PFSK-1 (cell line): ENCODE results near the gene OPCML.

ENCODE experiments used
- POLR2AphosphoS5 ChIP-seq: IDR thresholded peaks from 2 replicates; pipeline ENCODE4 v1.6.1; 2012; ENCODE audit warnings: low read depth, mild to moderate bottlenecking, control low read depth, low read length, moderate library complexity
- TAF1 ChIP-seq: IDR thresholded peaks from 2 replicates; pipeline ENCODE4 v1.6.1; 2012; ENCODE audit warnings: low read length, control low read depth, borderline replicate concordance; ENCODE audit not compliant: insufficient read depth

DNA sequence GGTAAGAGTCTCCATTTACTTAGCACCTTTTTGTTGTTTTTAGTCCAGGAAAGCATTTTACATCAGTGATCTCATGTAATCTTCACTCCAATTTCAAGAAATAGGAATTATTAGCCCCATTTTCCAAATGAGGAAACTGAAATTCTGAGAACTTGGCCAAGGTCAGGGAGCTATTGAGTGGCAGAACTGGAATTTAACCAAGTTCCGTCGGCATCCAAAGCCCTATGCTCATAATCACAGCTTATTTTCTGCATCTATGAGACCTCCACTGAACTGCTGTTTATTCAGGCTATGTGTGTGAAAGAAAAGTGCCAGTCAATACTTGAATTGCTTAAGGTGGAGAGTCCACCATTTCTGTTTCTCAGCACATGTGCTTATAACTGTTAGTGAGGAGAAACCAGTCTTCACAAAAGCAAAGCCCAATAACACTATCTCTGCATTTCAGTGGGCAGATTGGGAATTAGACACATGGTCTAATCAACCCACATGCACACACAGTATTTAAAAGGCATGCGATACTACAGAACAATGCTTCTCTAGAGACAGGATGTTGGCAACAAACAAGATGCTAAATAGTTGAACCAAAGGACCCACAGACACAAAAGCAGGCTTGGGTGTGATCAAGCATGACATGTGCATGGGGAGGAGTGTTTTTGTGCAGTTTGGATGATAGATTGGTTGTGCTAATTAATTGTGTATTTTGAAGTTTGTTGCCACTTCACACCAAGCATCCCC is 780.6 kb downstream of the OPCML start:
- no peak for TF ChIP-seq POLR2AphosphoS5
- no peak for TF ChIP-seq TAF1
